IMR-90 (cell line): ENCODE results near the gene TMEM158. TPM values are rescaled to one million over a fixed set of nuclear protein-coding genes. Genes with fewer than 3 reads are reported as not detected.

Source experiments
- ATAC-seq: fragments of 200-7000 bp; cut with Tn5 transposase; 2 replicates; pipeline ENCODE4 v1.9.1; 2020; ENCODE audit warnings: low read depth, mild to moderate bottlenecking, moderate library complexity
- BruUV-seq: library from RNA; stranded (reverse); fragments of 400-500 nt; replicated peaks from 2 replicates; lab custom pipeline; 2021; lab: Mats Ljungman, UMichigan
- CTCF ChIA-PET: fragments of 300-600 bp; formaldehyde crosslinking; extraction: SDS; loops from one replicate; lab custom pipeline; 2021; ENCODE audit warnings: antibody characterized with exemption; lab: Yijun Ruan, JAX
- POLR2A ChIA-PET: fragments of 300-600 bp; sonication (Branson Sonifier 250); formaldehyde crosslinking; loops from one replicate; lab custom pipeline; 2022; ENCODE audit warnings: antibody characterized with exemption; ENCODE audit not compliant: unreplicated experiment; lab: Charles Lee
- DNase-seq: peaks from one replicate; pipeline ENCODE4 v3.0.0; 2013
- H2AFZ ChIP-seq: replicated peaks from 2 replicates; pipeline ENCODE3; 2013; ENCODE audit warnings: low read length, mild to moderate bottlenecking; ENCODE audit not compliant: poor library complexity
- H2AK5ac ChIP-seq: 2 replicates; pipeline ENCODE4 v1.6.1; 2013; ENCODE audit warnings: low read depth, low read length, inconsistent platforms
- H2AK9ac ChIP-seq: replicated peaks from 2 replicates; pipeline ENCODE3; 2013; ENCODE audit warnings: mild to moderate bottlenecking, low read depth, low read length, moderate library complexity; ENCODE audit not compliant: poor library complexity
- H2BK120ac ChIP-seq: 2 replicates; pipeline ENCODE4 v1.6.1; 2013; ENCODE audit warnings: low read depth, low read length, inconsistent platforms
- H2BK15ac ChIP-seq: 3 replicates; pipeline ENCODE4 v1.6.1; 2013; ENCODE audit warnings: low read depth, low read length, inconsistent platforms
- H2BK20ac ChIP-seq: 2 replicates; pipeline ENCODE4 v1.6.1; 2013; ENCODE audit warnings: low read depth, mild to moderate bottlenecking, inconsistent platforms, low read length, moderate library complexity
- H2BK5ac ChIP-seq: 2 replicates; pipeline ENCODE4 v1.6.1; 2013; ENCODE audit warnings: mild to moderate bottlenecking, low read depth, low read length, inconsistent platforms; ENCODE audit not compliant: poor library complexity, severe bottlenecking
- H3K14ac ChIP-seq: replicated peaks from 2 replicates; pipeline ENCODE4 v1.6.1; 2013; ENCODE audit warnings: low read depth, low read length, inconsistent platforms
- H3K18ac ChIP-seq: 2 replicates; pipeline ENCODE4 v1.6.1; 2013; ENCODE audit warnings: low read depth, low read length, control low read depth
- H3K23ac ChIP-seq: 2 replicates; pipeline ENCODE4 v1.6.1; 2013; ENCODE audit warnings: low read depth, low read length, inconsistent platforms
- H3K27ac ChIP-seq: 2 replicates; pipeline ENCODE4 v1.5.1; 2013; ENCODE audit warnings: mild to moderate bottlenecking, control low read depth, low read length; ENCODE audit not compliant: insufficient read depth
- H3K27me3 ChIP-seq: 2 replicates; pipeline ENCODE4 v1.6.1; 2013; ENCODE audit warnings: low read length; ENCODE audit not compliant: control insufficient read depth, insufficient read depth
- H3K36me3 ChIP-seq: 2 replicates; pipeline ENCODE4 v1.6.1; 2013; ENCODE audit warnings: low read length, mixed read lengths; ENCODE audit not compliant: control insufficient read depth, insufficient read depth
- H3K4ac ChIP-seq: 2 replicates; pipeline ENCODE4 v1.6.1; 2013; ENCODE audit warnings: low read depth, low read length, inconsistent platforms
- H3K4me1 ChIP-seq: 2 replicates; pipeline ENCODE4 v1.6.1; 2013; ENCODE audit warnings: low read length, mixed read lengths; ENCODE audit not compliant: control insufficient read depth, insufficient read depth
- H3K4me2 ChIP-seq: 2 replicates; pipeline ENCODE4 v1.6.1; 2013; ENCODE audit warnings: low read depth, mild to moderate bottlenecking, control low read depth, low read length, moderate library complexity
- H3K4me3 ChIP-seq: 2 replicates; pipeline ENCODE4 v1.5.1; 2013; ENCODE audit warnings: low read depth, mild to moderate bottlenecking, control low read depth, low read length, moderate library complexity; ENCODE audit not compliant: insufficient read depth
- H3K56ac ChIP-seq: 2 replicates; pipeline ENCODE4 v1.6.1; 2013; ENCODE audit warnings: low read length, inconsistent platforms; ENCODE audit not compliant: insufficient read depth; ENCODE audit errors: extremely low read depth
- H3K79me1 ChIP-seq, 2 experiments: 2 replicates each; pipeline ENCODE4 v1.6.1; 2013; ENCODE audit warnings: low read length in 2 of 2, inconsistent platforms in 1 of 2, low read depth in 1 of 2
- H3K9ac ChIP-seq: 2 replicates; pipeline ENCODE4 v1.6.1; 2013; ENCODE audit warnings: low read depth, low read length, control low read depth
- H3K9me1 ChIP-seq: 2 replicates; pipeline ENCODE4 v1.6.1; 2013; ENCODE audit warnings: low read length, inconsistent platforms; ENCODE audit not compliant: insufficient read depth
- H3K9me3 ChIP-seq: 2 replicates; pipeline ENCODE4 v1.6.1; 2013; ENCODE audit warnings: low read length; ENCODE audit not compliant: control insufficient read depth, insufficient read depth
- H4K20me1 ChIP-seq: 2 replicates; pipeline ENCODE4 v1.6.1; 2013; ENCODE audit warnings: low read length, inconsistent platforms; ENCODE audit not compliant: insufficient read depth
- H4K5ac ChIP-seq: 2 replicates; pipeline ENCODE4 v1.6.1; 2013; ENCODE audit warnings: mild to moderate bottlenecking, low read depth, low read length, control low read depth
- H4K8ac ChIP-seq, 2 experiments: 2 replicates each; pipeline ENCODE4 v1.6.1; 2013; ENCODE audit warnings: low read depth in 2 of 2, low read length in 2 of 2, control low read depth in 1 of 2, inconsistent platforms in 1 of 2
- H4K91ac ChIP-seq: 2 replicates; pipeline ENCODE4 v1.6.1; 2013; ENCODE audit warnings: low read depth, low read length, inconsistent platforms; ENCODE audit not compliant: insufficient read depth
- BHLHE40 ChIP-seq: fragments of 150-350 bp; IDR thresholded peaks from 2 replicates; pipeline ENCODE4 v1.6.1; 2016; ENCODE audit warnings: mild to moderate bottlenecking, low read depth, low read length
- CEBPB ChIP-seq: IDR thresholded peaks from 2 replicates; pipeline ENCODE4 v1.6.1; 2012; ENCODE audit warnings: low read depth, low read length, improper control_type of control experiment
- CHD1 ChIP-seq: IDR thresholded peaks from 2 replicates; pipeline ENCODE4 v1.6.1; 2012; ENCODE audit warnings: low read depth, low read length, improper control_type of control experiment
- CTCF ChIP-seq: conservative IDR thresholded peaks from 2 replicates; pipeline ENCODE4 v1.5.1; 2012; ENCODE audit warnings: mild to moderate bottlenecking, low read depth, low read length, improper control_type of control experiment
- FOS ChIP-seq: fragments of 150-350 bp; IDR thresholded peaks from 2 replicates; pipeline ENCODE4 v1.6.1; 2016; ENCODE audit warnings: low read depth, low read length
- MAFK ChIP-seq: IDR thresholded peaks from 2 replicates; pipeline ENCODE4 v1.6.1; 2012; ENCODE audit warnings: low read depth, low read length, improper control_type of control experiment
- MAZ ChIP-seq: IDR thresholded peaks from 2 replicates; pipeline ENCODE4 v1.6.1; 2012; ENCODE audit warnings: low read depth, mild to moderate bottlenecking, low read length, improper control_type of control experiment, moderate library complexity, borderline replicate concordance
- MXI1 ChIP-seq: IDR thresholded peaks from 2 replicates; pipeline ENCODE4 v1.6.1; 2012; ENCODE audit warnings: low read depth, mild to moderate bottlenecking, low read length, moderate library complexity, borderline replicate concordance
- NFE2L2 ChIP-seq: fragments of 150-350 bp; IDR thresholded peaks from 2 replicates; pipeline ENCODE4 v1.6.1; 2016; ENCODE audit warnings: low read depth, mild to moderate bottlenecking, low read length
- POLR2A ChIP-seq: IDR thresholded peaks from 2 replicates; pipeline ENCODE4 v1.6.1; 2012; ENCODE audit warnings: mild to moderate bottlenecking, low read depth, low read length
- RAD21 ChIP-seq: IDR thresholded peaks from 2 replicates; pipeline ENCODE4 v1.6.1; 2012; ENCODE audit warnings: low read length, improper control_type of control experiment
- RCOR1 ChIP-seq: IDR thresholded peaks from 2 replicates; pipeline ENCODE4 v1.6.1; 2012; ENCODE audit warnings: mild to moderate bottlenecking, low read length, improper control_type of control experiment; ENCODE audit not compliant: insufficient replicate concordance
- RFX5 ChIP-seq: IDR thresholded peaks from 2 replicates; pipeline ENCODE4 v1.8.0; 2012; ENCODE audit warnings: low read depth, mild to moderate bottlenecking, low read length, moderate library complexity
- SMC3 ChIP-seq: fragments of 150-350 bp; IDR thresholded peaks from 2 replicates; pipeline ENCODE4 v1.6.1; 2016; ENCODE audit warnings: low read depth, mild to moderate bottlenecking, antibody characterized with exemption, low read length, moderate library complexity
- dilution Hi-C: fragments of 300-500 bp; cut with HindIII; formaldehyde crosslinking; loops from one replicate; pipeline ENCODE4 v1.14.3; 2018; ENCODE audit warnings: low sequenced_read_pairs; ENCODE audit not compliant: unreplicated experiment
- in situ Hi-C: fragments of 300-500 bp; cut with MboI; formaldehyde crosslinking; loops from 3 replicates; pipeline ENCODE4 v1.14.3; 2019; ENCODE audit warnings: low sequenced_read_pairs, inconsistent platforms, mixed read lengths
- intact Hi-C: fragments of 100-400 bp; cut with micrococcal nuclease; formaldehyde crosslinking; loops from 2 replicates; pipeline ENCODE4 v1.10.0; 2022
- polyA plus RNA-seq, 3 experiments: library from polyadenylated mRNA; depleted of rRNA; stranded (reverse); fragments of >200 nt; gene quantifications; 2 replicates each; pipeline ENCODE4 v1.2.3, GENCODE V29; 2012; ENCODE audit warnings: low replicate concordance in 1 of 3
- total RNA-seq: library from RNA; depleted of rRNA; stranded (reverse); fragments of >200 nt; gene quantifications from 2 replicates; pipeline ENCODE4 v1.2.3, GENCODE V29; 2012
- TF ChIP-seq, protein P1 (sequence below): fragments of 150-350 bp; IDR thresholded peaks from 2 replicates; pipeline ENCODE4 v1.6.1; 2017; ENCODE audit warnings: mild to moderate bottlenecking, antibody characterized with exemption, low read length, low read depth
- TF ChIP-seq, protein P2 (sequence below): fragments of 150-350 bp; IDR thresholded peaks from 2 replicates; pipeline ENCODE4 v1.6.1; 2016; ENCODE audit warnings: low read depth, mild to moderate bottlenecking, low read length, moderate library complexity, borderline replicate concordance

The TMEM158 gene
- total and polyA plus RNA-seq, 2 of the 4 experiments (the other 2 are of a cell fraction): 1.6 to 16.4 TPM

GRCh38 chr3:45205126-45205525 lies 21.0 kb downstream of the TMEM158 start:
- Histone ChIP-seq H3K4me1 (peaks cover 20% of the 10 kb centered on the region), H4K8ac (peak overlapping the region; percentile 14 to 22; a peak in 2 of 4 replicates), H3K9me3 (no peaks in the 10 kb centered on the region), H2BK5ac (peak overlapping the region; percentile 83), H4K5ac (no peak overlapping the region), H3K27me3 (no peaks in the 10 kb centered on the region), H3K9ac (no peak overlapping the region), H3K4ac (peak overlapping the region; percentile 43; the same call in 1 of the 2 replicates), H3K56ac (no peak overlapping the region), H3K4me2 (no peak overlapping the region), H2AK9ac (no peak overlapping the region), H4K20me1 (no peaks in the 10 kb centered on the region), H3K23ac (no peak overlapping the region), H2BK20ac (peak overlapping the region; percentile 91), H2AFZ (no peak overlapping the region), H3K14ac (0 out of 2 replicates have a peak overlapping the region, but pooled peaks have one; percentile 10), H2BK120ac (peak overlapping the region; percentile 92; the same call in 1 of the 2 replicates), H2BK15ac (peak overlapping the region; percentile 100; the same call in 2 of the 3 replicates), H3K27ac (no peak overlapping the region), H3K79me1 (no peaks in the 10 kb centered on the region; a peak in 1 of 4 replicates), H4K91ac (peak overlapping the region; percentile 1; the same call in 1 of the 2 replicates), H3K4me3 (no peak overlapping the region), H3K9me1 (peaks cover 18% of the 10 kb centered on the region), H2AK5ac (peak overlapping the region; percentile 3; the same call in 1 of the 2 replicates), H3K36me3 (no peaks in the 10 kb centered on the region), H3K18ac (peak overlapping the region; percentile 3; the same call in 1 of the 2 replicates)
- BruUV-seq: no TSS peak
- DNase-seq (peak; percentile 82), ATAC-seq (peak; percentile 51)
- intact Hi-C loops: no loop called here
- no peak for TF ChIP-seq MAZ
- TF ChIP-seq RCOR1: no peak
- 0 out of 2 replicates have a peak, but pooled peaks have one; percentile 6 for TF ChIP-seq FOS
- TF ChIP-seq, protein P1, sequence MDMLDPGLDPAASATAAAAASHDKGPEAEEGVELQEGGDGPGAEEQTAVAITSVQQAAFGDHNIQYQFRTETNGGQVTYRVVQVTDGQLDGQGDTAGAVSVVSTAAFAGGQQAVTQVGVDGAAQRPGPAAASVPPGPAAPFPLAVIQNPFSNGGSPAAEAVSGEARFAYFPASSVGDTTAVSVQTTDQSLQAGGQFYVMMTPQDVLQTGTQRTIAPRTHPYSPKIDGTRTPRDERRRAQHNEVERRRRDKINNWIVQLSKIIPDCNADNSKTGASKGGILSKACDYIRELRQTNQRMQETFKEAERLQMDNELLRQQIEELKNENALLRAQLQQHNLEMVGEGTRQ: no peak
- TF ChIP-seq MXI1: no peak
- TF ChIP-seq RFX5: no peak
- TF ChIP-seq CTCF: no peak
- TF ChIP-seq, protein P2, sequence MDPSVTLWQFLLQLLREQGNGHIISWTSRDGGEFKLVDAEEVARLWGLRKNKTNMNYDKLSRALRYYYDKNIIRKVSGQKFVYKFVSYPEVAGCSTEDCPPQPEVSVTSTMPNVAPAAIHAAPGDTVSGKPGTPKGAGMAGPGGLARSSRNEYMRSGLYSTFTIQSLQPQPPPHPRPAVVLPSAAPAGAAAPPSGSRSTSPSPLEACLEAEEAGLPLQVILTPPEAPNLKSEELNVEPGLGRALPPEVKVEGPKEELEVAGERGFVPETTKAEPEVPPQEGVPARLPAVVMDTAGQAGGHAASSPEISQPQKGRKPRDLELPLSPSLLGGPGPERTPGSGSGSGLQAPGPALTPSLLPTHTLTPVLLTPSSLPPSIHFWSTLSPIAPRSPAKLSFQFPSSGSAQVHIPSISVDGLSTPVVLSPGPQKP: no peak
- TF ChIP-seq POLR2A: no peak
- TF ChIP-seq SMC3: no peak
- TF ChIP-seq BHLHE40: no peak
- TF ChIP-seq MAFK: no peak
- no peak for TF ChIP-seq RAD21
- no peak for TF ChIP-seq CHD1
- TF ChIP-seq CEBPB: 0 out of 2 replicates have a peak, but pooled peaks have one; percentile 25
- TF ChIP-seq NFE2L2: no peak
- ChIA-PET CTCF (interaction anchor here (0.6 to 1.6 kb wide), 3 partner anchors 70 to 464 kb away, joined by 3 to 5 read pairs (median 4); no protein-coding TSS in a partner anchor), POLR2A (interaction anchor here (0.7 kb wide), 1 partner anchor 143 kb away, joined by 3 read pairs; no protein-coding TSS in a partner anchor)
- in situ Hi-C loops: loop anchor here (5.0 to 10.0 kb wide), 2 partner anchors 68 to 460 kb away; no protein-coding TSS in a partner anchor
- dilution Hi-C loops: no loop called here
